GM18867 (cell line): ENCODE measurements around the gene MAS1L.
"Not testable (repeated sequence)": the region's sequence is repeated elsewhere in the genome, so short reads cannot be mapped to it uniquely, and the experiment has no call there.

Experiments used
- ATAC-seq: cut with Tn5 transposase; IDR thresholded peaks from one replicate; pipeline ENCODE4 v1.9.1; 2021; ENCODE audit warnings: mild to moderate bottlenecking, moderate library complexity; ENCODE audit not compliant: unreplicated experiment

Gene MAS1L

GRCh38 chr6:29486577-29486976, 1.2 kb downstream of the MAS1L start:
- ATAC-seq = no peak

GRCh38 chr6:29483735-29484134, 4.0 kb downstream of the MAS1L start:
- no peak for ATAC-seq

- ATAC-seq = no peak
Observed at GRCh38 chr6:29483186-29483585, 4.6 kb downstream of the MAS1L start.

DNA sequence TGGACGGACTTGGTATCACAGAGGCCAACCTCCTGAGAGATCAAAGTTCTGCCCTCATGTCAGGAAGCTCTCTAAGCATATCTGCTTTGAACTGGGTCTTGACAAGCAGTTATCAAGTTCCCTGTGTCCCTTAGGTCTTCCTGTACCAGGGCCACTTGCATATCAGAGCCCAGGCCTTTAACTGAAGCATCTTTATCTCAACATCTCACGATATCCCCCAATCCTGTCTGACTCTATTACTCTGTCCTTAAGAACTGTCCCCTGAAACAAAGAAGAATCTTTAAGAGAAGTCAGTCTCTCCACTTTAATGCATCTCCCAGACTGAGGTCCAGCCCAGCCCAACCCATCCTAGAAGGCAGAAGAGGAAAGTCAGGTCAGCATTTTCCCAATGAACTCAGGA, 8.2 kb downstream of the MAS1L start:
- ATAC-seq = no peak

GRCh38 chr6:29478740-29479139, 9.0 kb downstream of the MAS1L start:
- ATAC-seq = no peak

- ATAC-seq = no peak
Observed at GRCh38 chr6:29477923-29478450, 9.8 kb downstream of the MAS1L start.

DNA sequence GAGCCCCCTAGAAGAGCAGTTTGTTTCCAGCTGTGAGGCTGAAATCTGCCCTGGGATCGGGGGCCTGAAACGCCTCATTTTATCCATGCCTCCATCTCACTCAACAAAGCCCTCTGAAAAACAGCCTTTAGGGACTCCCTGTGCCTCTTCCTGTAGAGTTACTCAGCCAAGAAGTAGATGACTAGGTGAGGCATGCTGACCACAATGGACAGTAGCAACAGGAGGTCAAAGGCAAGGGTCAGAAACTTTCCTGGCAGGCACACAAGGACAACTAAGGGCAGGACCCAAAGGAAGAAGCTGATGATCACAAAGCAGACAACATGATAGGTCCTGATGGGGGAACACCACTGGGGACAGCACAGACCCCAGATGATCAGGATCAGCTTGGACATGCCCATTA, 12.8 kb downstream of the MAS1L start:
- no peak for ATAC-seq

DNA sequence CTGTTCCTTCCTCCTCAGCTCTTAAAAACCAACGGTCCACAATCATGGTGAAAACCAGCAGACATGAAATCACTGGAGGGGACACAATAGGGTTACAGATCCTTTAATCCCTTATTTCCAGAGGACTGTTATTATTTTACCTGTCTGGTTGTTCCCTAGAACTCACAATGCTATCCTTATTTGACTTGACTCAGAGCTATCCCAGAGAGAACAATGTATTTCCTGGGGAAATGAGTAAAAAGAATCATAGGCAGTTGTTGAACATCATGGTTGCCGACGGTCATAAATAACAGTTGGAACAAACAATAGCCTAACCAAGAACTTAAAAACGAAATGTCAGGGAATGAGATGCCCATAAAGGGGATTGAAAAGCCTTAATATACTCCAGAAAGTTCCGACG, 21.5 kb downstream of the MAS1L start:
- ATAC-seq = no peak

GRCh38 chr6:29465801-29466200, 22.0 kb downstream of the MAS1L start:
- ATAC-seq = no peak

- ATAC-seq = no peak
Observed at GRCh38 chr6:29465279-29465678, 22.5 kb downstream of the MAS1L start.

- no peak for ATAC-seq
Observed at GRCh38 chr6:29462022-29462421, 25.7 kb downstream of the MAS1L start.

- no peak for ATAC-seq
Observed at GRCh38 chr6:29461021-29461814, 26.5 kb downstream of the MAS1L start.

DNA sequence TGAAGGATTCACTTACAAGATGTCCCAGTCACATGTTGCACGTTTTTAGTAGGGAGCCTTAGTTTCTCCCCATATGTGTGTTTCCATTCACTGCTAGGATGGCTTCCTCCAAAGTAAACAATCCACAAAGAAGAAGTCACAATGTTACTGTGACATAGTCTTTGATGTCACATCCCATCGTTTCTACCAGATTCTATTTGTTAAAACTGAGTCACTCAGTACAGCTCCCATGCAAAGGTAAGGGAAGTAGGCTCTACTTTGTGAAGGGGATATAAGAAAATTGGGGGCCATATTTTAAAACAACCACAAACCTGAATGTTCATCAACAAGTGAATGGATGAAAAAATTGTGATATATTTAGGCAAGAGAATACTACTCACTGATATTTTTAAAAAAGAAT, 30.8 kb downstream of the MAS1L start, which contains the start of the genes OR11A1 and OR2H1:
Gene OR11A1, minus strand, starts transcription at position 101 of the 400 bp plus-strand sequence. CDS start 29,430 bp downstream, outside the sequence.
Gene OR2H1, plus strand, starts transcription at position 185 of the 400 bp plus-strand sequence. CDS start 4,615 bp downstream, outside the sequence.
- no peak for ATAC-seq

GRCh38 chr6:29451471-29452193, 36.1 kb downstream of the MAS1L start:
- no peak for ATAC-seq

- no peak for ATAC-seq
Observed at GRCh38 chr6:29447670-29448069, 40.1 kb downstream of the MAS1L start.

DNA sequence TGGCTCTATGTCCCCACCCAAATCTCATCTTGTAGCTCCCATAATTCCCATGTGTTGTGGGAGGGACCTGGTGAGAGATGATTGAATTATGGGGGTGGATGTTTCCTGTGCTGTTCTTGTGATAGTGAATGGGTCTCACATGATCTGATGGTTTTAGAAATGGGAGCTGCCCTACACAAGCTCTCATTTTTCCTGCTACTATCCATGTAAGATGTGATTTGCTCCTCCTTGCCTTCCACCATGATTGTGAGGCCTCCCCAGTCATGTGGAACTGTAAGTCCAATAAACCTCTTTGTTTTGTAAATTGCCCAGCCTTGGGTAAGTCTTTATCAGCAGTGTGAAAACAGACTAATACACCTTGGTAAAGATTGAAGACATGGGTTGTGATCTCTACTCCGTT, 43.7 kb downstream of the MAS1L start:
- ATAC-seq = not testable (repeated sequence)

DNA sequence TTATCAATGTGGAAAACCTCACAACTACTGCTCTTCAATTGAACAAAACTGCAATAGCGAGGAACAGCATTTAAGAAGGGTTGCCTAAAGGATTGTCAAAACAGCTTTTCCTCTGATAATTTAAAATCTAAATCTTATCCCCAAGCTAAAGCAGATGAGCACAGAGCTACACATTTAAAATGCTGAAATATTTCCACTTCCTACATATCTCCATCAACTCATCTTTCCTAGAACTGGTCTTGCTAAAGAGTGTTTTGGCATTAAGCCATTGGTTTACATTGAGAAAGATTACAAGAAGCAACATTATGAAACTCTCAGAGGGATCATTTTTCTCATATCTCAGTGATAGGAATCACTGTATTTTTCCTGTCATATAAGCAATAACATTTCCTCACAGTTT, 45.0 kb downstream of the MAS1L start:
- ATAC-seq = no peak

DNA sequence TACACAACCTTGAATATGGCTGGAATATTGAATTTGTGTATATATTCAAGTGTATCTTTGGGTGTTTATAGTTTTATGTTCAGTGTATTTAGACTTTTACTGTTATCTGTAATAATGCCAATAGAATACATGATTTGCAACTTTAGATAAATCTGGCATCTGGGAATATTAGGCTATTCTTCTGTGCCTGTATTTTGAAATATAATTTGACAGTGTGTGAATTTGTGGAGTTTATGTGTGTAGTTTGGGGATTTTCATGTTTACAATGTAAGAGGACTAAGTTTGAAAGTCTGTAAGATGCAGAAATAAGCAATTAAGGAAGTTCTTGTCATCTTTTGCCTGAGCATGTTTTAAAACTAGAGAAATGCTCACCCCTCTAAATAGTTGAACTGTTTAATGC, 48.8 kb downstream of the MAS1L start, which contains the start of gene OR10C1:
Gene OR10C1, plus strand, starts transcription at position 301 of the 400 bp plus-strand sequence. CDS start 710 bp downstream, outside the sequence.
- ATAC-seq = no peak

DNA sequence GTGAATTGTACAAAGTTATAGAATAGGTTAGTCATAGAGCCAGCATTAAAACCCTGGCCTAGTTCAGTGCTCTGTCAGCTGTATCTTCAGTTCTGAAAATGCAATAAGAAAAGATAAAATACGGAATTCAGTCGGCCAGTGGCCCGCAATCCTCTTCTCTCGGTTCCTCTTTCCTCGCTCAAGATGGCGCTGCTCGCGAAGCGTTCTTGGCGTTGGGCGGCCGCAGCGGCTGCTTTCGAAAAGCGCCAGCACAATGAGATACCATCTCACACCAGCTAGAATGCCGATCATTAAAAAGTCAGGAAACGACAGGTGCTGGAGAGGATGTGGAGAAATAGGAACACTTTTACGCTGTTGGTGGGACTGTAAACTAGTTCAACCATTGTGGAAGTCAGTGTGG, 51.0 kb downstream of the MAS1L start:
- not testable (repeated sequence) for ATAC-seq
